ENCODE results near the gene C5orf22.

The C5orf22 gene

GRCh38 chr5:31604644-31605043, 72.5 kb downstream of the C5orf22 start:
- in situ Hi-C loops (cut with HindIII; ENCODE audit: low pct_ligation_motif_present, low sequenced_read_pairs), result no loop called here
- no peak for DNase-seq
- Histone ChIP-seq H3K27me3 (replicated peaks) (no peaks in the 10 kb centered on the region), H3K27ac (no peak overlapping the region), H3K36me3 (replicated peaks) (no peaks in the 10 kb centered on the region), H3K4me3 (ENCODE audit: low read depth, low read length) (no peak overlapping the region)
- TF ChIP-seq CTCF (IDR thresholded peaks at IDR 0.05; ENCODE audit: low read depth, low read length, missing control alignments), result no peak
